WTC11 (cell line): ENCODE results near the gene DGKK.

Source experiments
- CBFB ChIP-seq: sonication (generic); formaldehyde crosslinking; IDR thresholded peaks from 2 replicates; pipeline ENCODE4 v1.8.1; 2022; ENCODE audit warnings: mild to moderate bottlenecking, low read depth, missing genetic modification reagents
- CTCF ChIP-seq: fragments of 200-600 bp; IDR thresholded peaks from 2 replicates; pipeline ENCODE4 v1.8.0; 2022; ENCODE audit warnings: antibody characterized with exemption
- ESRRA ChIP-seq: sonication (generic); formaldehyde crosslinking; IDR thresholded peaks from 2 replicates; pipeline ENCODE4 v1.8.1; 2022; ENCODE audit warnings: mild to moderate bottlenecking, missing genetic modification reagents, borderline replicate concordance

GRCh38 chrX:50431623-50432022 lies 39.0 kb downstream of the DGKK start:
- no peak for TF ChIP-seq ESRRA (CRISPR knock-in tag)
- no peak for TF ChIP-seq CBFB (CRISPR knock-in tag)
- no peak for TF ChIP-seq CTCF
